ENCODE data around the gene CAPN5.

GRCh38 chr11:77030834-77031414 is 35.8 kb upstream of the CAPN5 start:
- TF ChIP-seq POLR2A (IDR thresholded peaks at IDR 0.05; ENCODE audit: control extremely low read depth in 1 of 2, low read depth in 2 of 2, low read length in 2 of 2) (no peak), BCL11A (IDR thresholded peaks at IDR 0.05; ENCODE audit: low read depth in 2 of 2, low read length in 2 of 2) (no peak)
